OCI-LY7 (cell line): Measurements from ENCODE around the gene RHOG. TPM values are rescaled to one million over a fixed set of nuclear protein-coding genes. Genes with fewer than 3 reads are reported as not detected.

Source experiments
- BruUV-seq: library from RNA; stranded (reverse); fragments of 400-500 nt; replicated peaks from 2 replicates; lab custom pipeline; 2021; lab: Mats Ljungman, UMichigan
- CTCF ChIA-PET: fragments of 300-600 bp; sonication (Branson Sonifier 250); formaldehyde crosslinking; loops from one replicate; lab custom pipeline; 2022; ENCODE audit warnings: antibody characterized with exemption; ENCODE audit not compliant: unreplicated experiment; lab: Charles Lee
- POLR2A ChIA-PET: fragments of 300-600 bp; sonication (Branson Sonifier 250); formaldehyde crosslinking; loops from one replicate; lab custom pipeline; 2022; ENCODE audit warnings: antibody characterized with exemption; lab: Charles Lee
- DNase-seq: peaks from one replicate; pipeline ENCODE4 v3.0.0-alpha.2; 2015; ENCODE audit warnings: low spot score
- H2AFZ ChIP-seq: fragments of 200-600 bp; sonication (generic), shearing (Covaris generic); 2 replicates; pipeline ENCODE4 v1.6.1; 2014; ENCODE audit warnings: mild to moderate bottlenecking, antibody characterized with exemption, low read length, moderate library complexity
- H3K27ac ChIP-seq: fragments of 200-600 bp; sonication (generic); 2 replicates; pipeline ENCODE4 v1.5.1; 2014; ENCODE audit warnings: mixed run types, low read depth, mild to moderate bottlenecking, moderate library complexity, low read length, inconsistent platforms; ENCODE audit not compliant: poor library complexity, severe bottlenecking
- H3K36me3 ChIP-seq: fragments of 200-600 bp; sonication (generic); 2 replicates; pipeline ENCODE4 v1.6.1; 2014; ENCODE audit warnings: mild to moderate bottlenecking, antibody characterized with exemption, low read length, moderate library complexity, mixed read lengths; ENCODE audit not compliant: insufficient read depth
- H3K4me1 ChIP-seq: fragments of 200-600 bp; sonication (generic); 2 replicates; pipeline ENCODE4 v1.5.1; 2014; ENCODE audit warnings: mild to moderate bottlenecking, low read length; ENCODE audit not compliant: insufficient read depth, poor library complexity, severe bottlenecking
- H3K4me2 ChIP-seq: fragments of 200-600 bp; sonication (generic); 2 replicates; pipeline ENCODE4 v1.6.1; 2014; ENCODE audit warnings: mild to moderate bottlenecking, low read length
- H3K4me3 ChIP-seq: fragments of 200-600 bp; sonication (generic); 2 replicates; pipeline ENCODE4 v1.5.1; 2014; ENCODE audit warnings: mild to moderate bottlenecking, low read depth, low read length; ENCODE audit not compliant: poor library complexity, severe bottlenecking
- H3K79me2 ChIP-seq: fragments of 200-600 bp; sonication (generic); 2 replicates; pipeline ENCODE4 v1.6.1; 2016; ENCODE audit warnings: low read depth, mild to moderate bottlenecking, low read length, moderate library complexity, mixed read lengths; ENCODE audit not compliant: insufficient read depth
- H3K9me2 ChIP-seq: fragments of 200-600 bp; sonication (generic); 2 replicates; pipeline ENCODE4 v1.6.1; 2016; ENCODE audit warnings: mild to moderate bottlenecking, low read length, mixed read lengths; ENCODE audit not compliant: insufficient read depth
- H3K9me3 ChIP-seq: fragments of 200-600 bp; sonication (generic); 2 replicates; pipeline ENCODE4 v1.6.1; 2014; ENCODE audit warnings: mild to moderate bottlenecking, mixed run types, low read length, mixed read lengths
- H4K20me1 ChIP-seq: fragments of 200-600 bp; sonication (generic); 2 replicates; pipeline ENCODE4 v1.6.1; 2014; ENCODE audit warnings: mild to moderate bottlenecking, antibody characterized with exemption, low read length, moderate library complexity, mixed read lengths; ENCODE audit not compliant: insufficient read depth
- CTCF ChIP-seq: fragments of 200-600 bp; sonication (generic); conservative IDR thresholded peaks from 2 replicates; pipeline ENCODE4 v1.5.1; 2014; ENCODE audit warnings: mild to moderate bottlenecking, antibody characterized with exemption, low read length, moderate library complexity, mixed read lengths
- EZH2phosphoT487 ChIP-seq: fragments of 200-600 bp; sonication (generic); IDR thresholded peaks from 2 replicates; pipeline ENCODE4 v1.6.1; 2018; ENCODE audit warnings: low read depth, borderline replicate concordance, mild to moderate bottlenecking, mixed run types, antibody characterized with exemption, low read length, moderate library complexity, mixed read lengths
- intact Hi-C: fragments of 100-400 bp; cut with micrococcal nuclease; formaldehyde crosslinking; loops from one replicate; pipeline ENCODE4 v1.10.0; 2022; ENCODE audit not compliant: unreplicated experiment
- total RNA-seq, 2 experiments: library from RNA; depleted of rRNA in 1 of 2; stranded (reverse); fragments of >200 nt in 1 of 2; shearing (Covaris generic) in 1 of 2; gene quantifications; 2 replicates each; pipeline ENCODE4 v1.2.3, GENCODE V29; 2014 to 2022

The RHOG gene
- total RNA-seq, 2 experiments from 2014 or later: 26.2 to 57.8 TPM

DNA sequence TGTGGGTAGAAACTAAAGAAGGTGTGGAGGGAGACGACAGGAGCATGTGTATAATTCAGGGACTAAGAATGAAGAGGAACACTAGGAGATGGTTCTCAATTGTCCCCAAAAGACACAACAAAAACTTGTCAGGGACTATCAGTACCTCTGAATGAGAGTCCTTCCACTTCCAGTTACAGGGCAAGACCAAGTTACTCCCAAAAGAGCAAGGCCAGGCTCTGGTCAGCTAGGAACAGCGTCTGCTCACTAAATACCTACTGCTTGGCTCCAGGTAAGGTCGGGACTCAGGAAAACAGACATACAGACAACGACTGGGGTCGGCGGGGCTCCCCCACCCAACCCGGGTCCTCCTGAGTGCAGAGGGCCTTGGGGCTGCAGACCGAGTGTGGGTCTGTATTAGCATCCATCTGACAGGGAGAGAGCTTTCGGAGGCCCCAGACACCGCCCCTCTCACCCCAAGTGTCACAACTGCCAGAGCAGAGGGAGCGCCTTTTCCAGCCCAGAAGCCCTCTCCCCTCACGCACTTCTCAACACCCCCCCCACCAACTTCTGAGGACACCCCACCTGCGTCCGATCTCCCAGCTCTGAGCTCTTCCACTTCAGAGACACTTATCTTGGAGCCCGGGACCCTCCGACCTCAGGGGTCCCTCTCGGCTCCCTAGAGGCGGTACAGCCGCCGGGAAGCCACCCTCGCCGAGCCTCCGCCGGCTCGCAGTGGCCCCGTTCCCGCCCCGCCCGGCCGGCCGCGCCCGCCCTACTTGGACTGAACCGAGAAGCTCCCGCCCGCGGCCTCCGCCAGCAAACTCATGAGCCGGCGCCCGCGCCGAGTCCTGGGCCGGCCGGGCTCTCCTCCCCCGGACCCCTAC, 522 bp downstream of the RHOG start:
- Histone ChIP-seq H3K4me1 (peaks cover 54% of the 10 kb centered on the region), H3K9me2 (no peaks in the 10 kb centered on the region), H4K20me1 (peaks cover 25% of the 10 kb centered on the region; the same call in 1 of the 2 replicates), H3K9me3 (no peaks in the 10 kb centered on the region), H3K4me3 (peak overlapping the region; percentile 81), H3K27ac (peak overlapping the region; percentile 82), H3K79me2 (peaks cover 50% of the 10 kb centered on the region; the same call in 1 of the 2 replicates), H3K4me2 (peak overlapping the region; percentile 89), H2AFZ (0 out of 2 replicates have a peak overlapping the region, but pooled peaks have one; percentile 29), H3K36me3 (peaks cover 14% of the 10 kb centered on the region; the same call in 1 of the 2 replicates)
- peak; percentile 50 for DNase-seq
- intact Hi-C loops: no loop called here
- no TSS peak for BruUV-seq
- TF ChIP-seq CTCF (no peak), EZH2phosphoT487 (no peak)
- POLR2A ChIA-PET: interaction anchor here (0.6 to 6.3 kb wide), 10 partner anchors 9 to 1757 kb away, joined by 3 to 75 read pairs (median 6); partner anchors contain the start of gene STIM1
- CTCF ChIA-PET: interaction anchor here (0.6 to 1.8 kb wide), 5 partner anchors 9 to 226 kb away, joined by 3 to 20 read pairs (median 13); no protein-coding TSS in a partner anchor

GRCh38 chr11:3838504-3838903, 2.3 kb downstream of the RHOG start:
- Histone ChIP-seq H4K20me1 (peaks cover 25% of the 10 kb centered on the region; the same call in 1 of the 2 replicates), H3K9me3 (no peaks in the 10 kb centered on the region), H2AFZ (no peak overlapping the region), H3K36me3 (peaks cover 31% of the 10 kb centered on the region; the same call in 1 of the 2 replicates), H3K9me2 (no peaks in the 10 kb centered on the region), H3K4me3 (peak overlapping the region; percentile 81), H3K4me2 (peak overlapping the region; percentile 89), H3K79me2 (peaks cover 66% of the 10 kb centered on the region; the same call in 1 of the 2 replicates), H3K4me1 (peaks cover 71% of the 10 kb centered on the region), H3K27ac (peak overlapping the region; percentile 82)
- TF ChIP-seq EZH2phosphoT487 (no peak), CTCF (no peak)
- POLR2A ChIA-PET: interaction anchor here (0.6 to 6.3 kb wide), 5 partner anchors 12 to 234 kb away, joined by 3 to 75 read pairs (median 6); partner anchors contain the start of gene STIM1
- intact Hi-C loops: no loop called here
- DNase-seq: no peak
- BruUV-seq: no TSS peak
- CTCF ChIA-PET: interaction anchor here (2.1 kb wide), 1 partner anchor 16 kb away, joined by 6 read pairs; the partner anchor contains the start of gene STIM1
